GM12892 (cell line): ENCODE results near the gene CLMN.

ENCODE experiments used
- POLR2A ChIP-seq: IDR thresholded peaks from 2 replicates; pipeline ENCODE4 v1.6.1; 2011; ENCODE audit warnings: low read depth, low read length, control low read depth
- POLR2AphosphoS5 ChIP-seq: IDR thresholded peaks from 2 replicates; pipeline ENCODE4 v1.6.1; 2011; ENCODE audit warnings: low read depth, low read length, control low read depth
- TAF1 ChIP-seq: IDR thresholded peaks from 2 replicates; pipeline ENCODE4 v1.6.1; 2011; ENCODE audit warnings: low read depth, mild to moderate bottlenecking, control low read depth, low read length, borderline replicate concordance

- no peak for TF ChIP-seq POLR2A
- TF ChIP-seq TAF1: no peak
- TF ChIP-seq POLR2AphosphoS5: no peak
These were observed 2.9 kb upstream of the CLMN start for GRCh38 chr14:95322651-95323050.
